Endothelial cell of umbilical vein (primary cell): ENCODE data around the gene ERBB4. TPM values are rescaled to one million over a fixed set of nuclear protein-coding genes. Genes with fewer than 3 reads are reported as not detected.

ENCODE experiments used
- BruUV-seq: library from RNA; stranded (reverse); fragments of 400-500 nt; replicated peaks from 2 replicates; lab custom pipeline; 2021; lab: Mats Ljungman, UMichigan
- CTCF ChIA-PET: fragments of 300-600, 350-600 bp; sonication (Branson Sonifier 250); formaldehyde crosslinking; loops from one replicate; lab custom pipeline; 2021; ENCODE audit warnings: antibody characterized with exemption, inconsistent platforms; lab: Charles Lee
- POLR2A ChIA-PET: fragments of 300-600, 350-600 bp; sonication (Branson Sonifier 250); formaldehyde crosslinking; loops from one replicate; lab custom pipeline; 2021; ENCODE audit warnings: antibody characterized with exemption, inconsistent platforms; lab: Charles Lee
- DNase-seq: peaks from one replicate; pipeline ENCODE4 v3.0.0-alpha.2; 2011; ENCODE audit warnings: low read depth, low spot score
- FAIRE-seq: peaks from 2 replicates; lab custom pipeline; 2011; peaks lifted over from hg19 to GRCh38; lab: Jason Lieb, UNC
- H2AFZ ChIP-seq: 2 replicates; pipeline ENCODE4 v1.6.0; 2012; ENCODE audit warnings: low read depth, low read length, control low read depth, inconsistent platforms
- H3K27ac ChIP-seq: 2 replicates; pipeline ENCODE4 v1.5.1; 2011; ENCODE audit warnings: low read depth, mild to moderate bottlenecking, control low read depth, low read length, moderate library complexity; ENCODE audit not compliant: insufficient read depth
- H3K27me3 ChIP-seq, 2 experiments: 2 replicates each; pipeline versions ENCODE4 v1.6.0 to v1.6.1; 2011; ENCODE audit warnings: low read length in 2 of 2, mixed read lengths in 1 of 2; ENCODE audit not compliant: control insufficient read depth in 2 of 2, insufficient read depth in 2 of 2
- H3K36me3 ChIP-seq, 2 experiments: 2 replicates in 1 of 2; 3 replicates in 1 of 2; pipeline ENCODE4 v1.5.1; 2011; ENCODE audit warnings: low read length in 2 of 2, mild to moderate bottlenecking in 1 of 2, moderate library complexity in 1 of 2; ENCODE audit not compliant: control insufficient read depth in 2 of 2, insufficient read depth in 2 of 2; ENCODE audit errors: extremely low read depth in 1 of 2
- H3K4me1 ChIP-seq: 3 replicates; pipeline ENCODE4 v1.5.1; 2011; ENCODE audit warnings: mild to moderate bottlenecking, low read length; ENCODE audit not compliant: control insufficient read depth, insufficient read depth; ENCODE audit errors: extremely low read depth
- H3K4me2 ChIP-seq: 2 replicates; pipeline ENCODE4 v1.6.1; 2011; ENCODE audit warnings: low read length, control low read depth, mixed read lengths; ENCODE audit not compliant: insufficient read depth
- H3K4me3 ChIP-seq, 3 experiments: fragments of 200-600 bp in 1 of 3; sonication (generic), shearing (Covaris generic) in 1 of 3; replicated peaks in 1 of 3; 2 replicates each; pipeline ENCODE4 v1.5.1; 2011 to 2016; ENCODE audit warnings: control low read depth in 3 of 3, low read length in 3 of 3, mild to moderate bottlenecking in 2 of 3, inconsistent platforms in 1 of 3, low read depth in 1 of 3, moderate library complexity in 1 of 3; ENCODE audit not compliant: insufficient read depth in 1 of 3
- H3K79me2 ChIP-seq: 2 replicates; pipeline ENCODE4 v1.6.0; 2012; ENCODE audit warnings: low read length, inconsistent platforms; ENCODE audit not compliant: control insufficient read depth, insufficient read depth
- H3K9ac ChIP-seq: replicated peaks from 2 replicates; pipeline ENCODE3; 2011; ENCODE audit warnings: low read length, control low read depth; ENCODE audit not compliant: insufficient read depth; ENCODE audit errors: extremely low read depth
- H3K9me1 ChIP-seq: replicated peaks from 3 replicates; pipeline ENCODE4 v1.6.0; 2011; ENCODE audit warnings: mild to moderate bottlenecking, low read length; ENCODE audit not compliant: control insufficient read depth, insufficient read depth; ENCODE audit errors: extremely low read depth
- H3K9me3 ChIP-seq: replicated peaks from 2 replicates; pipeline ENCODE4 v1.5.1; 2012; ENCODE audit warnings: low read length, inconsistent platforms; ENCODE audit not compliant: control insufficient read depth, insufficient read depth
- H4K20me1 ChIP-seq: replicated peaks from 2 replicates; pipeline ENCODE3; 2011; ENCODE audit warnings: mild to moderate bottlenecking, low read length; ENCODE audit not compliant: control insufficient read depth, insufficient read depth; ENCODE audit errors: extremely low read depth
- CTCF ChIP-seq, 2 donors: IDR thresholded peaks; 1 replicate in 1 of 2; 2 replicates in 1 of 2; pipeline ENCODE4 v1.5.1; 2011; ENCODE audit warnings: low read length in 2 of 2, mild to moderate bottlenecking in 2 of 2, moderate library complexity in 2 of 2, control low read depth in 1 of 2, inconsistent platforms in 1 of 2, low read depth in 1 of 2; ENCODE audit not compliant: insufficient read depth in 1 of 2; ENCODE audit errors: extremely low read depth in 1 of 2
- EZH2 ChIP-seq: IDR thresholded peaks from 2 replicates; pipeline ENCODE4 v1.6.1; 2012; ENCODE audit warnings: borderline replicate concordance, low read depth, mild to moderate bottlenecking, moderate library complexity, low read length, inconsistent platforms; ENCODE audit not compliant: severe bottlenecking
- FOS ChIP-seq: IDR thresholded peaks from 2 replicates; pipeline ENCODE4 v1.6.1; 2011; ENCODE audit warnings: mild to moderate bottlenecking, low read length, moderate library complexity, borderline replicate concordance; ENCODE audit not compliant: insufficient read depth
- GATA2 ChIP-seq: IDR thresholded peaks from 2 replicates; pipeline ENCODE4 v1.7.0; 2011; ENCODE audit warnings: low read depth, mild to moderate bottlenecking, moderate library complexity, mixed read lengths, low read length; ENCODE audit not compliant: insufficient read length, insufficient read depth
- JUN ChIP-seq: IDR thresholded peaks from 2 replicates; pipeline ENCODE4 v1.6.1; 2011; ENCODE audit warnings: borderline replicate concordance, low read depth; ENCODE audit not compliant: insufficient read length, insufficient read depth
- MAX ChIP-seq: IDR thresholded peaks from 2 replicates; pipeline ENCODE4 v1.6.1; 2011; ENCODE audit not compliant: insufficient read depth, insufficient read length
- MYC ChIP-seq: IDR thresholded peaks from one replicate; pipeline ENCODE4 v1.6.1; 2011; ENCODE audit warnings: mild to moderate bottlenecking, low read depth, low read length
- POLR2A ChIP-seq: IDR thresholded peaks from 2 replicates; pipeline ENCODE4 v1.6.1; 2012; ENCODE audit warnings: low read depth, mild to moderate bottlenecking, control low read depth, low read length
- POLR2AphosphoS5 ChIP-seq: IDR thresholded peaks from 2 replicates; pipeline ENCODE4 v1.6.1; 2012; ENCODE audit warnings: low read depth, mild to moderate bottlenecking, control low read depth, low read length, moderate library complexity; ENCODE audit not compliant: insufficient read depth
- dilution Hi-C: fragments of 300-500 bp; cut with MboI; formaldehyde crosslinking; loops from one replicate; pipeline ENCODE4 v1.15.0; 2019; ENCODE audit warnings: low sequenced_read_pairs; ENCODE audit not compliant: extremely low pct_ligation_motif_present
- intact Hi-C: fragments of 100-400 bp; cut with micrococcal nuclease; formaldehyde crosslinking; loops from one replicate; pipeline ENCODE4 v1.10.0; 2022
- polyA plus RNA-seq, 4 experiments: library from polyadenylated mRNA; depleted of rRNA in 3 of 4; stranded (reverse) in 3 of 4; unstranded in 1 of 4; fragments of >200 nt; gene quantifications; 2 replicates each; pipeline versions ENCODE4 v1.2.1 to v1.2.3, GENCODE V29; 2011 to 2012; ENCODE audit warnings: missing spikeins in 1 of 4
- total RNA-seq: library from RNA; stranded (reverse); gene quantifications from 2 replicates; pipeline ENCODE4 v1.2.3, GENCODE V29; 2021

The ERBB4 gene
- total and polyA plus RNA-seq, 2 donors (not counting 3 experiments of a cell fraction or from before 2014, with no cell fraction given) = 0.01 to 0.27 TPM

- ChIA-PET CTCF (interaction anchor here (1.3 kb wide), 1 partner anchor 19 kb away, joined by 5 read pairs; no protein-coding TSS in a partner anchor), POLR2A (no interaction called here)
- H3K4me3 ChIP-seq = no peak overlapping the region
- no peaks in the 10 kb centered on the region for H3K36me3 ChIP-seq
- no TSS peak for BruUV-seq
- DNase-seq = no peak
- intact Hi-C loops (no loop called here), dilution Hi-C loops (no loop called here)
- H2AFZ ChIP-seq = no peak overlapping the region
- H3K9me1 ChIP-seq = no peaks in the 10 kb centered on the region
- H3K4me2 ChIP-seq = no peak overlapping the region
- H3K79me2 ChIP-seq = no peaks in the 10 kb centered on the region
- TF ChIP-seq FOS = no peak
- no peak for TF ChIP-seq MYC
- no peak for TF ChIP-seq POLR2AphosphoS5
- no peak for TF ChIP-seq JUN
- TF ChIP-seq POLR2A = no peak
- no peak for TF ChIP-seq GATA2
- no peak for TF ChIP-seq EZH2
- no peak for TF ChIP-seq CTCF (IDR thresholded peaks at IDR 0.05; ENCODE audit: extremely low read depth in 1 of 2, insufficient read depth in 1 of 2, low read depth in 1 of 2, low read length in 2 of 2)
- TF ChIP-seq MAX = no peak
- no peak overlapping the region for H3K9ac ChIP-seq
- no peaks in the 10 kb centered on the region for H3K9me3 ChIP-seq
- no peaks in the 10 kb centered on the region for H3K4me1 ChIP-seq
- H3K27me3 ChIP-seq = no peaks in the 10 kb centered on the region
- H3K27ac ChIP-seq = no peak overlapping the region
- H4K20me1 ChIP-seq = no peaks in the 10 kb centered on the region
- no peak for FAIRE-seq
Measured at GRCh38 chr2:211939177-211939576, 599.4 kb downstream of the ERBB4 start.
